Small intestine (tissue), 7 donors: ENCODE results near the gene CCDC7. TPM values are rescaled to one million over a fixed set of nuclear protein-coding genes. Genes with fewer than 3 reads are reported as not detected.
"Not testable (repeated sequence)": the region's sequence is repeated elsewhere in the genome, so short reads cannot be mapped to it uniquely, and the experiment has no call there.

Experiments
- DNase-seq, 2 donors: peaks; one replicate each; pipeline versions ENCODE4 v3.0.0 to v3.0.0-alpha.2; 2013
- FAIRE-seq: peaks from 2 replicates; lab custom pipeline; 2012; peaks lifted over from hg19 to GRCh38; lab: Jason Lieb, UNC
- H3K27ac ChIP-seq, 3 donors: one replicate each; pipeline ENCODE4 v1.5.1; 2013; ENCODE audit warnings: low read length in 2 of 3, mild to moderate bottlenecking in 2 of 3, control low read depth in 1 of 3, inconsistent platforms in 1 of 3, low read depth in 1 of 3, moderate library complexity in 1 of 3
- H3K27me3 ChIP-seq, 3 donors: one replicate each; pipeline ENCODE4 v1.6.1; 2013; ENCODE audit warnings: low read length in 3 of 3, inconsistent platforms in 1 of 3; ENCODE audit not compliant: control insufficient read depth in 3 of 3, insufficient read depth in 3 of 3
- H3K36me3 ChIP-seq, 3 donors: one replicate each; pipeline ENCODE4 v1.6.1; 2013; ENCODE audit warnings: low read length in 3 of 3, inconsistent platforms in 1 of 3, low read depth in 1 of 3, mild to moderate bottlenecking in 1 of 3, moderate library complexity in 1 of 3; ENCODE audit not compliant: control insufficient read depth in 3 of 3, insufficient read depth in 2 of 3
- H3K4me1 ChIP-seq, 3 donors: one replicate each; pipeline ENCODE4 v1.6.1; 2013; ENCODE audit warnings: low read length in 2 of 3, inconsistent platforms in 1 of 3, low read depth in 1 of 3, mild to moderate bottlenecking in 1 of 3, moderate library complexity in 1 of 3; ENCODE audit not compliant: control insufficient read depth in 3 of 3, insufficient read depth in 2 of 3
- H3K4me3 ChIP-seq, 3 donors: one replicate each; pipeline ENCODE4 v1.5.1; 2013; ENCODE audit warnings: low read length in 3 of 3, control low read depth in 1 of 3, inconsistent platforms in 1 of 3, low read depth in 1 of 3, mild to moderate bottlenecking in 1 of 3, moderate library complexity in 1 of 3
- H3K9me3 ChIP-seq, 2 donors: one replicate each; pipeline ENCODE4 v1.6.1; 2013; ENCODE audit warnings: low read depth in 1 of 2, low read length in 1 of 2; ENCODE audit not compliant: control insufficient read depth in 2 of 2, insufficient read depth in 1 of 2
- WGBS, 3 donors: extraction: QIAGEN DNeasy Blood & Tissue Kit; methylation state at CpG; one replicate each; pipeline ENCODE4 v1.1.7; 2013; 5-methylcytosine and 5-hydroxymethylcytosine counted together
- polyA plus RNA-seq, 4 donors: library from polyadenylated mRNA; stranded (reverse) in 3 of 4; unstranded in 1 of 4; fragments of 200-250 nt in 3 of 4; fragments of 120-200 nt in 1 of 4; gene quantifications; one replicate each; pipeline versions ENCODE4 v1.2.1 to v1.2.3, GENCODE V29; 2013
- donor health status: healthy with polysubstance abuse.
- donor health status: control.
- donor health status: control.
- donor health status: Bipolar disorder and iron deficiency.
- donor health status: healthy.

The CCDC7 gene
- polyA plus RNA-seq, 4 donors, result 0.54 to 2.0 (median 1.2) TPM

GRCh38 chr10:32500136-32500535 lies 54.2 kb downstream of the CCDC7 start:
- WGBS, 3 donors, result 95 to 98% (median 97%) methylated on average over 27 to 31 of the region's 31 CpGs
- H3K27ac ChIP-seq, H3K27me3 ChIP-seq, FAIRE-seq, H3K4me3 ChIP-seq, H3K36me3 ChIP-seq, DNase-seq, H3K4me1 ChIP-seq: not testable (repeated sequence)
- H3K9me3 ChIP-seq, result peaks cover 0 to 11% of the 10 kb centered on the region in 2 donors

DNA sequence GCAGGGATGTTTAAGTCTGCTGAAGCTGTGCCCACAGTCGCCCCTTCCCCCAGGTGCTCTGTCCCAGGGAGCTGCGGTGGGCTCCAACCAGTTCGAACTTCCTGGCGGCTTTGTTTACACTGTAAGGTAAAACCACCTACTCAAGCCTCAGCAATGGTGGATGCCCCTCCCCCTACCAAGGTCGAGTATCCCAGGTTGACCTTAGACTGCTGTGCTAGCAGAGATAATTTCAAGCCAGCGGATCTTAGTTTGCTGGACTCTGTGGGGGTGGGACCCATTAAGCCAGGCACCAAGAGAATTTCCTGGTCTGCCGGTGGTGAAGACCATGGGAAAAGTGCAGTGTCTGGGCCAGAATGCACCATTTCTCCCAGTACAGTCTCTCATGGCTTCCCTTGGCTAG lies 56.0 kb downstream of the CCDC7 start:
- Histone ChIP-seq H3K9me3 (peaks cover 0 to 23% of the 10 kb centered on the region in 2 donors), H3K4me1 (no peaks in the 10 kb centered on the region), H3K27ac (no peak overlapping the region), H3K27me3 (no peaks in the 10 kb centered on the region), H3K4me3 (no peak overlapping the region), H3K36me3 (peaks cover 0 to 5% (median 0%) of the 10 kb centered on the region in 3 donors)
- no peak for FAIRE-seq
- WGBS, 3 donors, result 81 to 90% (median 87%) methylated on average over 7 of the region's 7 CpGs
- no peak for DNase-seq

DNA sequence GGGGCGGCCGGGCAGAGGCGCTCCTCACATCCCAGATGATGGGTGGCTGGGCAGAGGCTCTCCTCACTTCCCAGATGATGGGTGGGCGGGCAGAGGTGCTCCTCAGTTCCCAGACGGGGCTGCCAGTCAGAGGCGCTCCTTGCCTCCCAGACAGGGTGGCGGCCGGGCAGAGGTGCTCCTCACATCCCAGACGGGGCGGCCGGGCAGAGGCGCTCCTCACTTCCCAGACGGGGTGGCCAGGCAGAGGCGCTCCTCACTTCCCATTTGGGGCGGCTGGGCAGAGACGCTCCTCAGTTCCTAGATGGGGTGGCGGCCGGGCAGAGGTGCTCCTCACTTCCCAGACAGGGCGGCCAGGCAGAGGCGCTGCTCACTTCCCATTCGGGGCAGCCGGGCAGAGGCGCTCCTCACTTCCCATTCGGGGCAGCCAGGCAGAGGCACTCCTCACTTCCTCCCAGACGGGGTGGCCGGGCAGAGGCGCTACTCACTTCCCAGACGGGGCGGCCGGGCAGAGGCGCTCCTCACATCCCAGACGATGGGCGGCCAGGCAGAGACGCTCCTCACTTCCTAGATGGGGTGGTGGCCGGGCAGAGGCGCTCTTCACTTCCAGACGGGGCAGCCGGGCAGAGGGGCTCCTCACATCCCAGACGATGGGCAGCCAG lies 60.0 kb downstream of the CCDC7 start:
- not testable (repeated sequence) for H3K4me3 ChIP-seq, H3K4me1 ChIP-seq, H3K36me3 ChIP-seq, H3K27ac ChIP-seq, H3K27me3 ChIP-seq, FAIRE-seq, DNase-seq
- peaks cover 0 to 26% of the 10 kb centered on the region in 2 donors for H3K9me3 ChIP-seq
- 92 to 97% (median 95%) methylated on average over 36 to 39 of the region's 39 CpGs for WGBS, 3 donors

DNA sequence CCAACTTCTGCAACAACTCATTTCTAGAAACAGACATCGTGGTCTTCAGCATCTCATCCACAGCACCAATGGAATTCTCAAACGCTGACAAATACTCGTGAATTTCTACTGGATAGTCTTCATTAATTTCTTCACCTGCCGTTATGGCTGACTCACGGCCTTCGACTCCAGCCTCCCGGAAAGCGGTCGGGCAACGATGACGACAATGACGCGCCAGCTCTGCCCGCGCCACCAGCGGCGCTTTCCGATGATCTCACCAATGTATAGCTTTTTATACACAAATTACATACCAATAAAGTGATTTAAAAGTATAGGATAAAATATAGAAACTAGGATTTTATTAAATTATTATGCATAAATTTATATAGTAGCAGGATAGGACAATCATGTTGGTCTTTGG lies 65.7 kb downstream of the CCDC7 start:
- Histone ChIP-seq H3K9me3 (peaks cover 0 to 6% of the 10 kb centered on the region in 2 donors), H3K27me3 (no peaks in the 10 kb centered on the region), H3K27ac (no peak overlapping the region), H3K36me3 (no peaks in the 10 kb centered on the region), H3K4me1 (no peaks in the 10 kb centered on the region), H3K4me3 (no peak overlapping the region)
- DNase-seq, result no peak
- no peak for FAIRE-seq
- 85 to 98% (median 90%) methylated on average over 18 of the region's 18 CpGs for WGBS, 3 donors

GRCh38 chr10:32516567-32517495 lies 70.9 kb downstream of the CCDC7 start:
- Histone ChIP-seq H3K36me3 (no peaks in the 10 kb centered on the region), H3K27me3 (no peaks in the 10 kb centered on the region), H3K27ac (no peak overlapping the region), H3K9me3 (no peaks in the 10 kb centered on the region), H3K4me3 (no peak overlapping the region), H3K4me1 (no peaks in the 10 kb centered on the region)
- no peak for FAIRE-seq
- WGBS, 3 donors, result 72 to 89% (median 86%) methylated on average over 4 of the region's 4 CpGs
- DNase-seq, result no peak

DNA sequence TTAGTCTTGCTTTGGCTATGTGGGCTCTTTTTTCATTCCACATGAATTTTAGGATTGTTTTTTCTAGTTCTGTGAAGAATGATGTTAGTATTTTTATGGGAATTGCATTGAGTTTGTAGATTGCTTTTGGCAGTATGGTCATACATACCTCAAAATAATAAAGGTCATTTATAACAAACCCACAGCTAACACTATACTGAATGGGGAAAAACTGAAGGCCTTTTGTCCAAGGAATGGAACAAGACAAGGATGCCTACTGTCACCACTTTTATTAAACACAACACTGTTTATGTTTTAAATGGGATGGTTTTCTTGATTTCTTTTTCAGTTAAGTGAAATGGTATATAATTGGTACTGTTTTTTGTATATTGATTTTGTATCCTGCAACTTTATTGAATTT lies 84.3 kb downstream of the CCDC7 start:
- no peaks in the 10 kb centered on the region for H3K36me3 ChIP-seq
- H3K27me3 ChIP-seq, result no peaks in the 10 kb centered on the region
- no peak overlapping the region for H3K4me3 ChIP-seq
- no peak for FAIRE-seq
- no peaks in the 10 kb centered on the region for H3K4me1 ChIP-seq
- H3K9me3 ChIP-seq, result peaks cover 0 to 6% of the 10 kb centered on the region in 2 donors
- no peak for DNase-seq
- no peak overlapping the region for H3K27ac ChIP-seq

GRCh38 chr10:32538256-32538655 lies 92.3 kb downstream of the CCDC7 start:
- DNase-seq (no peak), FAIRE-seq (no peak)
- Histone ChIP-seq H3K4me1 (no peaks in the 10 kb centered on the region), H3K27me3 (no peaks in the 10 kb centered on the region), H3K9me3 (peaks cover 0 to 6% of the 10 kb centered on the region in 2 donors), H3K4me3 (no peak overlapping the region), H3K27ac (no peak overlapping the region), H3K36me3 (no peaks in the 10 kb centered on the region)
- WGBS, 3 donors, result 51 to 85% (median 56%) methylated on average over 3 of the region's 3 CpGs

DNA sequence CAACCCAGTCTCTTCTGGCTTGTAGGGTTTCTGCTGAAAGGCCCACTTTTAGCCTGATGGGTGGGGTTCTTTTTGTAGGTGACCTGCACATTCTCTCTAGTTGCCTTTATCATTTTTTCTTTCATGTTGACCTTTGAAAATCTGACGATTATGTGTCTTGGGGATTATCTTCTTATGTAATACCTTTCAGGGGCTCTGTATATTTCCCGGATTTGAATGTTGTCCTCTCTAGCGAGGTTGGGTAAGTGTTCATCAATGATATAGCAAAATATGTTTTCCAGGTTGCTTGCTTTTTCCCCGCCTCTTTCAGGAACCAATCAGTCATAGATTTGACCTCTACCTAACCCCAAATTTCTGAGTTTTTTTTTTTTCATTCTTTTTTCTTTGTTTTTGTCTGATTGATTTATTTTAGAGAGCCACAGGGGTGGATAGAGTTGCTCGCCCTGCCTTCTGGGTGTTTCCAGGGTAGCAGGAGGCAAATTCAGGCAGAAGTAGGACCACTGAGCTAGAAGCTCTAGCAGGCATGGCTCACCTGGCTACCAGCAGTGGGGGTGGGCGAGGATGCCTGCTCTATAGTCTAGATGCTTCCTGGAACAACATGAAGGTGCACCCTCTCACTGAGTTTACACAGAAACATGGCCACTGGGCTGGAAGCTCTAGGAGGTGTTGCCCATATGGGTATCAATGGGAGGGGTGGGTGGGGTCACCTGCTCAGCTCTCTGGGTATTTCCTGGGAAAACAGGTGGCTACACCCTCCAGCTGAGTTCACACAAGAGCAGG lies 94.9 kb downstream of the CCDC7 start:
- no peak overlapping the region for H3K4me3 ChIP-seq
- no peaks in the 10 kb centered on the region for H3K27me3 ChIP-seq
- 82 to 86% (median 86%) methylated on average over 6 of the region's 6 CpGs for WGBS, 3 donors
- no peak overlapping the region for H3K27ac ChIP-seq
- H3K4me1 ChIP-seq, result no peaks in the 10 kb centered on the region
- H3K36me3 ChIP-seq, result no peaks in the 10 kb centered on the region
- no peaks in the 10 kb centered on the region for H3K9me3 ChIP-seq
- no peak for DNase-seq
- no peak for FAIRE-seq
